Motor neuron (in vitro differentiated cells): ENCODE measurements around the gene KCNK10. TPM values are rescaled to one million over a fixed set of nuclear protein-coding genes. Genes with fewer than 3 reads are reported as not detected.

ENCODE experiments used
- ATAC-seq, 8 experiments: fragments of 200-7000 bp; cut with Tn5 transposase; replicated peaks in 6 of 8; 2 replicates each; pipeline ENCODE4 v1.8.0; 2021; ENCODE audit warnings: mild to moderate bottlenecking in 8 of 8, moderate library complexity in 8 of 8
- H3K27ac ChIP-seq, 2 donors: fragments of 250-450 bp; sonication (Bioruptor Pico); 2 replicates each; pipeline ENCODE4 v1.9.0; 2021; ENCODE audit warnings: antibody characterized with exemption in 2 of 2, mild to moderate bottlenecking in 2 of 2, moderate library complexity in 1 of 2
- H3K4me1 ChIP-seq, 2 donors: fragments of 250-450 bp; sonication (Bioruptor Pico); replicated peaks in 1 of 2; 2 replicates each; pipeline ENCODE4 v1.6.1; 2021; ENCODE audit warnings: antibody characterized with exemption in 2 of 2, mild to moderate bottlenecking in 2 of 2, moderate library complexity in 1 of 2
- H3K4me3 ChIP-seq, 5 donors: fragments of 250-450 bp; sonication (Bioruptor Pico); 2 replicates each; pipeline ENCODE4 v1.9.0; 2021; ENCODE audit warnings: antibody characterized with exemption in 5 of 5, mild to moderate bottlenecking in 5 of 5, moderate library complexity in 4 of 5
- WGBS, 10 experiments: fragments of 450-650 bp; shearing (Covaris generic); methylation state at CpG; one replicate each; pipeline ENCODE4 v1.0.0; 2022; 5-methylcytosine and 5-hydroxymethylcytosine counted together
- in situ Hi-C, 9 experiments: fragments of 400-800 bp; cut with MboI; loops; one replicate each; pipeline ENCODE4 v1.15.0; 2021; ENCODE audit warnings: low sequenced_read_pairs in 9 of 9, low pct_unique_long_range_greater_than_20kb in 2 of 9; ENCODE audit not compliant: unreplicated experiment in 9 of 9
- total RNA-seq, 8 experiments: library from RNA; unstranded; fragments of 300-600 nt; gene quantifications; 2 replicates each; pipeline versions ENCODE4 v1.2.3 to v1.2.4, GENCODE V29; 2022

The KCNK10 gene
- total RNA-seq, 8 experiments from 2014 or later = 0.13 to 7.1 (median 5.1) TPM

GRCh38 chr14:88229428-88229827, 93.6 kb downstream of the KCNK10 start:
- Histone ChIP-seq H3K4me1 (peaks cover 17 to 27% of the 10 kb centered on the region in 2 donors), H3K27ac (no peak overlapping the region), H3K4me3 (no peak overlapping the region)
- in situ Hi-C loops = no loop called here
- WGBS, 10 experiments = 11 to 100% (median 13%) methylated on average over 1 of the region's 1 CpG; no CpG with 5 or more reads in 7 of the 10 experiments
- peak in 4 of 8 experiments; percentile 31 to 49 (median 42) for ATAC-seq

- H3K4me3 ChIP-seq = no peak overlapping the region
- ATAC-seq = no peak
- H3K27ac ChIP-seq = no peak overlapping the region
- in situ Hi-C loops = no loop called here
- H3K4me1 ChIP-seq = peaks cover 17 to 23% of the 10 kb centered on the region in 2 donors
- 0 to 100% (median 76%) methylated on average over 1 to 3 of the region's 3 CpGs; no CpG with 5 or more reads in 1 of the 10 experiments for WGBS, 10 experiments
Observed at GRCh38 chr14:88228522-88229236, 94.4 kb downstream of the KCNK10 start.

- Histone ChIP-seq H3K4me3 (no peak overlapping the region), H3K27ac (no peak overlapping the region), H3K4me1 (peaks cover 7 to 14% of the 10 kb centered on the region in 2 donors)
- ATAC-seq = no peak
- in situ Hi-C loops = no loop called here
- WGBS, 10 experiments = 17 to 100% (median 58%) methylated on average over 2 to 4 of the region's 4 CpGs; no CpG with 5 or more reads in 2 of the 10 experiments
Observed at GRCh38 chr14:88227693-88228092, 95.4 kb downstream of the KCNK10 start.

GRCh38 chr14:88225721-88226120, 97.3 kb downstream of the KCNK10 start:
- no peak for ATAC-seq

GRCh38 chr14:88218119-88218915, 104.8 kb downstream of the KCNK10 start:
- WGBS, 10 experiments = 4 to 100% (median 91%) methylated on average over 1 to 9 of the region's 9 CpGs
- ATAC-seq = no peak
- in situ Hi-C loops = no loop called here

More at GRCh38 chr14:88225721-88226120, 97.3 kb downstream of the KCNK10 start:
- in situ Hi-C loops = no loop called here
- Histone ChIP-seq H3K4me3 (no peak overlapping the region), H3K27ac (no peak overlapping the region), H3K4me1 (peaks cover 0 to 8% of the 10 kb centered on the region in 2 donors)
- 7 to 40% (median 17%) methylated on average over 2 to 3 of the region's 3 CpGs; no CpG with 5 or more reads in 6 of the 10 experiments for WGBS, 10 experiments

GRCh38 chr14:88212691-88213090, 110.4 kb downstream of the KCNK10 start:
- in situ Hi-C loops = no loop called here
- no peaks in the 10 kb centered on the region for H3K4me1 ChIP-seq
- no peak overlapping the region for H3K27ac ChIP-seq
- ATAC-seq = peak in 2 of 8 experiments; percentile 49 to 81
- no peak overlapping the region for H3K4me3 ChIP-seq

More at GRCh38 chr14:88218119-88218915, 104.8 kb downstream of the KCNK10 start:
- H3K4me3 ChIP-seq = no peak overlapping the region
- H3K27ac ChIP-seq = no peak overlapping the region
- no peaks in the 10 kb centered on the region for H3K4me1 ChIP-seq

- no peak overlapping the region for H3K27ac ChIP-seq
- WGBS, 10 experiments = 12 to 100% (median 86%) methylated on average over 1 to 7 of the region's 8 CpGs; no CpG with 5 or more reads in 1 of the 10 experiments
- in situ Hi-C loops = no loop called here
- no peaks in the 10 kb centered on the region for H3K4me1 ChIP-seq
- no peak overlapping the region for H3K4me3 ChIP-seq
- ATAC-seq = peak in 2 of 8 experiments; percentile 37 to 42
Observed at GRCh38 chr14:88210426-88210825, 112.6 kb downstream of the KCNK10 start.

- in situ Hi-C loops = no loop called here
- WGBS, 10 experiments = 33 to 100% (median 82%) methylated on average over 1 to 11 of the region's 17 CpGs; no CpG with 5 or more reads in 4 of the 10 experiments
- no peak for ATAC-seq
- Histone ChIP-seq H3K4me3 (no peak overlapping the region), H3K27ac (no peak overlapping the region), H3K4me1 (no peaks in the 10 kb centered on the region)
Observed at GRCh38 chr14:88209273-88209672, 113.8 kb downstream of the KCNK10 start.

GRCh38 chr14:88208858-88209257, 114.2 kb downstream of the KCNK10 start:
- WGBS, 10 experiments = 8 to 100% (median 79%) methylated on average over 1 to 5 of the region's 5 CpGs; no CpG with 5 or more reads in 1 of the 10 experiments
- no peak overlapping the region for H3K27ac ChIP-seq
- in situ Hi-C loops = no loop called here
- H3K4me1 ChIP-seq = no peaks in the 10 kb centered on the region
- no peak overlapping the region for H3K4me3 ChIP-seq
- no peak for ATAC-seq

- WGBS, 10 experiments = 0 to 100% (median 47%) methylated on average over 1 of the region's 4 CpGs; no CpG with 5 or more reads in 6 of the 10 experiments
- ATAC-seq = no peak
- Histone ChIP-seq H3K4me3 (no peak overlapping the region), H3K4me1 (no peaks in the 10 kb centered on the region), H3K27ac (no peak overlapping the region)
- in situ Hi-C loops = no loop called here
Observed at GRCh38 chr14:88204221-88204620, 118.8 kb downstream of the KCNK10 start.

- H3K27ac ChIP-seq = no peak overlapping the region
- H3K4me3 ChIP-seq = no peak overlapping the region
- no peak for ATAC-seq
- 0 to 100% (median 38%) methylated on average over 1 to 2 of the region's 3 CpGs; no CpG with 5 or more reads in 6 of the 10 experiments for WGBS, 10 experiments
- in situ Hi-C loops = no loop called here
- no peaks in the 10 kb centered on the region for H3K4me1 ChIP-seq
Observed at GRCh38 chr14:88203291-88203690, 119.8 kb downstream of the KCNK10 start.

- no peak overlapping the region for H3K27ac ChIP-seq
- 0 to 88% (median 82%) methylated on average over 1 to 4 of the region's 4 CpGs; no CpG with 5 or more reads in 5 of the 10 experiments for WGBS, 10 experiments
- H3K4me1 ChIP-seq = no peaks in the 10 kb centered on the region
- H3K4me3 ChIP-seq = no peak overlapping the region
- in situ Hi-C loops = no loop called here
- ATAC-seq = peak in 3 of 8 experiments; percentile 31 to 93 (median 89)
Observed at GRCh38 chr14:88202286-88202685, 120.8 kb downstream of the KCNK10 start.

- 18 to 100% (median 80%) methylated on average over 1 to 2 of the region's 2 CpGs; no CpG with 5 or more reads in 4 of the 10 experiments for WGBS, 10 experiments
- peak in 2 of 8 experiments; percentile 27 to 29 for ATAC-seq
- Histone ChIP-seq H3K4me1 (peaks cover 0 to 2% of the 10 kb centered on the region in 2 donors), H3K27ac (no peak overlapping the region), H3K4me3 (no peak overlapping the region)
- in situ Hi-C loops = no loop called here
Observed at GRCh38 chr14:88201851-88202250, 121.2 kb downstream of the KCNK10 start.
